ENCODE data around the gene SRCIN1.

SRCIN1 gene

DNA sequence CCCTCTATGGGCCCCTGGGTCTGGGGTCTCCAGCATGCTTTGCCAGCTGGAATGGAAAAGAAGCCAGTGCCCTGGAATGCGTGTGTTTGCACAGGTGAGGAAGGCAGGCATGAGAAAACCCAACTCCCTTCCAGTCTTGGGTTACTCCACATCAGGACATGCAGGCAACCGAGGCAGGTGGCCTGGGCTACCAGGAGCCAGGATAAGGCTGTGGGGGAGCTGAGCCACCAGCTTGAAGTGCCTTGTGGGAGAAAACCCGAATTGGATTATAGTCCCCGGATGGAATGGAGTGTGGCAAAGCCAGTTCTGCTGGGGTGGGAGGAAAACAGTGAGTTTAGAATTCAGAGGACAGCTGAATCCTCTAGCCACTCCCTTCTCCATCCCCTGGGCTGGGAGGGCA lies 7.2 kb downstream of the SRCIN1 start:
- no peak overlapping the region for H3K4me3 ChIP-seq (ENCODE audit: low read depth, low read length)
- TF ChIP-seq CTCF (IDR thresholded peaks at IDR 0.05), result no peak
- no peaks in the 10 kb centered on the region for H3K36me3 ChIP-seq (ENCODE audit: control insufficient read depth, insufficient read depth, low read length)
- no peaks in the 10 kb centered on the region for H3K9me3 ChIP-seq (ENCODE audit: control insufficient read depth, low read length)
- H3K79me2 ChIP-seq, result no peaks in the 10 kb centered on the region
- no peak overlapping the region for H3K27ac ChIP-seq
- H3K4me2 ChIP-seq (ENCODE audit: low read length), result no peak overlapping the region
- H3K9ac ChIP-seq, result no peak overlapping the region
- peaks cover 2% of the 10 kb centered on the region for H3K4me1 ChIP-seq
- H3K27me3 ChIP-seq (ENCODE audit: control insufficient read depth, insufficient read depth, low read length), result no peaks in the 10 kb centered on the region
- no peak overlapping the region for H2AFZ ChIP-seq

DNA sequence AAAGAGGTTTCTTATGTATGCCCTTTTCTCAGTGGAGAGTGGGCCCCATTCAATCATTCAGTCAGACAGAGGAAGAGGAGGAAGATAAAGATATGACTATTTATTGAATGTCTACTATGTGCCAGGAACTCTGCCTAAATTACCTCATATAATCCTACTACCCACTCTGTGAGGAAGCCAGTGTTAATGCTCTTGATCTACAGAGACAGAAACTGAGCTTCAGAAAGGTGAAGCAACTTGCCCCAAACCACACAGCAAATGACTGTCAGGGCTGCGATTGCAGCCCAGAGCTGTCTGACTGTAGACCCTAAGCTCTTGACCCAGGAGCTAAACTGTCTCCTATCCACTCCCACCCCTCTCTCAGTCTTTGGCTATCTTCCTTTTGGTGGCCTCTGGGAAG lies 8.4 kb downstream of the SRCIN1 start:
- Histone ChIP-seq H3K9me3 (ENCODE audit: control insufficient read depth, low read length) (no peaks in the 10 kb centered on the region), H3K9ac (no peak overlapping the region), H3K27me3 (ENCODE audit: control insufficient read depth, insufficient read depth, low read length) (no peaks in the 10 kb centered on the region), H3K36me3 (ENCODE audit: control insufficient read depth, insufficient read depth, low read length) (no peaks in the 10 kb centered on the region), H2AFZ (no peak overlapping the region), H3K4me1 (peaks cover 2% of the 10 kb centered on the region), H3K4me3 (ENCODE audit: low read depth, low read length) (no peak overlapping the region), H3K4me2 (ENCODE audit: low read length) (no peak overlapping the region), H3K27ac (no peak overlapping the region), H3K79me2 (no peaks in the 10 kb centered on the region)
- TF ChIP-seq CTCF (IDR thresholded peaks at IDR 0.05), result no peak

- Histone ChIP-seq H3K4me1 (peaks cover 6% of the 10 kb centered on the region), H3K9me3 (ENCODE audit: control insufficient read depth, low read length) (no peaks in the 10 kb centered on the region), H3K4me2 (ENCODE audit: low read length) (no peak overlapping the region), H3K4me3 (ENCODE audit: low read depth, low read length) (no peak overlapping the region), H2AFZ (no peak overlapping the region), H3K27ac (no peak overlapping the region), H3K27me3 (ENCODE audit: control insufficient read depth, insufficient read depth, low read length) (no peaks in the 10 kb centered on the region), H3K9ac (no peak overlapping the region), H3K36me3 (ENCODE audit: control insufficient read depth, insufficient read depth, low read length) (no peaks in the 10 kb centered on the region), H3K79me2 (no peaks in the 10 kb centered on the region)
- TF ChIP-seq CTCF (IDR thresholded peaks at IDR 0.05), result no peak
Measured at GRCh38 chr17:38596651-38597050, 9.1 kb downstream of the SRCIN1 start.

DNA sequence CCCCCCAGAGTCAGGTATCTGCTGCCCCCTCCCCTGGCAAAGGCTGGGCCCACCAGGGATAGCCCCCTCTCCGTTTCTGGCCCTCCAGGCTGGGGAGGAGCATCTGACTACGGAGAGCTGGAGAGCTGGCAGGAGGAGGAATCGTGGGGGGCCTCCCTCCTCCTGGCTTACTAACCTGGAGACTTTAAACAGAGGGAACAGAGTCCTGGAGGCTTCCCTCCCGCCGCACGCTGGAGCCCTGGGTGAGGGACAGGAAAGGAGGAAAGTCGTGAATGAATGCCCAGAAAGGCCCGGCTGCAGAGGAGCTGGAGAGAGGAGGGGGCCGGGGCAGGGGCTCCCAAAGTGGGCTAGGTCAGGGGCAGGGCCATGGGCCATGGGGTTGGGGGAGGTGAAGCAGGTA lies 9.9 kb downstream of the SRCIN1 start:
- H3K4me2 ChIP-seq (ENCODE audit: low read length), result no peak overlapping the region
- H3K79me2 ChIP-seq, result no peaks in the 10 kb centered on the region
- no peak overlapping the region for H3K4me3 ChIP-seq (ENCODE audit: low read depth, low read length)
- H3K9me3 ChIP-seq (ENCODE audit: control insufficient read depth, low read length), result no peaks in the 10 kb centered on the region
- H3K27ac ChIP-seq, result no peak overlapping the region
- H3K4me1 ChIP-seq, result peaks cover 10% of the 10 kb centered on the region
- H3K36me3 ChIP-seq (ENCODE audit: control insufficient read depth, insufficient read depth, low read length), result no peaks in the 10 kb centered on the region
- no peak overlapping the region for H3K9ac ChIP-seq
- H2AFZ ChIP-seq, result no peak overlapping the region
- TF ChIP-seq CTCF (IDR thresholded peaks at IDR 0.05), result no peak
- no peaks in the 10 kb centered on the region for H3K27me3 ChIP-seq (ENCODE audit: control insufficient read depth, insufficient read depth, low read length)

GRCh38 chr17:38594152-38594551 lies 11.6 kb downstream of the SRCIN1 start:
- H2AFZ ChIP-seq, result no peak overlapping the region
- no peaks in the 10 kb centered on the region for H3K79me2 ChIP-seq
- H3K27me3 ChIP-seq (ENCODE audit: control insufficient read depth, insufficient read depth, low read length), result no peaks in the 10 kb centered on the region
- no peaks in the 10 kb centered on the region for H3K9me3 ChIP-seq (ENCODE audit: control insufficient read depth, low read length)
- H3K36me3 ChIP-seq (ENCODE audit: control insufficient read depth, insufficient read depth, low read length), result no peaks in the 10 kb centered on the region
- no peak overlapping the region for H3K27ac ChIP-seq
- TF ChIP-seq CTCF (IDR thresholded peaks at IDR 0.05), result no peak
- H3K4me3 ChIP-seq (ENCODE audit: low read depth, low read length), result no peak overlapping the region
- H3K4me1 ChIP-seq, result peaks cover 10% of the 10 kb centered on the region
- no peak overlapping the region for H3K4me2 ChIP-seq (ENCODE audit: low read length)
- no peak overlapping the region for H3K9ac ChIP-seq
